ENCODE results near the gene MAPK4.
"Not testable (repeated sequence)": the region's sequence is repeated elsewhere in the genome, so short reads cannot be mapped to it uniquely, and the experiment has no call there.

The MAPK4 gene

DNA sequence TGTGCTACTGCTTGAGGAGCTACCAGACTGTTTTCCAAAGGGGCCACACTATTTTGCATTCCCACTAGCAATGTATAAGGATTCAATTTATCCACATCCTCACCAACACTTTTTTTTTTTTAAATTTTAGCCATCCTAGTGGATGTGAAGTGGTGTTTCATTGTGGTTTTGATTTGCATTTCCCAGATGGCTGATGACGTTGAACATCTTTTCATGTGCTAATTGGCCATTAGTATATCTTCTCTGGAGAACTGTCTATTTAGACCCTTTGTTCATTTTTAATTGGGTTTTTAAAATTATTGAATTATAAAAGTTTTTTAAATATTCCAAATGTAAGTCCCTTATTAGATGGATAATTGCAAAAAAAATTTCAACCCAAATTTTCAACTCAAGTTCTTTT, 121.1 kb downstream of the MAPK4 start:
- DNase-seq (ENCODE audit: low read depth, low spot score): no peak

GRCh38 chr18:50682852-50683251, 123.0 kb downstream of the MAPK4 start:
- DNase-seq (ENCODE audit: low read depth, low spot score): no peak

DNA sequence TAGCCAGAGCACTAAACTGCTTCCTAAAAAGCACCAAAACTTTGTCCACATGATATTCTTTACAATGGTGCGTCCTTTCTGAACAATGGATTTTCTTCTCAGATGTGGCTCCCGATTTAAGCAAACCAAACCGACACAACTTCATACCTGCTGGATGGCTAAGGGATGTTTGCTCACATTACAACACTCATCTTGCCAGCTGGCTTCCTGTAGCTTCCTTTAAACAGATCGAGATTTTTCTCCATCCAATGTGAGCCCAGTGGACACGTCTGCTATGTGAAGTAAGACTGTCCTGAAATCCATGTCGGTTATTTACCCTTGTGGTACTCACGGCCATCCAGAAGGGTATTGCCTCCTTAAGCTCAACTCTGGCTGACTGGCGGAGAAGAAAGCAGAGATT, 126.5 kb downstream of the MAPK4 start:
- DNase-seq (ENCODE audit: low read depth, low spot score): no peak

- DNase-seq (ENCODE audit: low read depth, low spot score): no peak
These were observed 127.6 kb downstream of the MAPK4 start for GRCh38 chr18:50687491-50687890.

- no peak for DNase-seq (ENCODE audit: low read depth, low spot score)
These were observed 129.7 kb downstream of the MAPK4 start for GRCh38 chr18:50689578-50689977.

DNA sequence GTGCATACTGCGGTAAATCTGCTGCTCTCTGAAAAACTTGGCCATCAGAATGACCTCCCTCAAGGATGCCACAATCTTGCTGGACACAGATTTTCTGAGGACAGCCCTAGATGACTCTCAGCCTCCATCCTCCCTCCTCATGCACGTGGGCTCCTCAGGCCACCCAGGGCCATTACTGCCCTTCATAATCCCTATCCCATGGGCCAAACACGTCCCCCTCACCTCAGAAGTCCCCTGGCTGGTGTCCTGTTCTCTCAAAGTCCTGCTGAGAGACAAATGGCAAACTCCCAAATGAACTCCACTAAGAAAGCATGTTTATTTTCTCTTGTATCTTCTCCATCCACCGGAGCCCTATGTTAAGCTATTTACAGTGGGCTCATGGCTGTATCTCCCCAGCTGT, 134.3 kb downstream of the MAPK4 start:
- DNase-seq (ENCODE audit: low read depth, low spot score): no peak

DNA sequence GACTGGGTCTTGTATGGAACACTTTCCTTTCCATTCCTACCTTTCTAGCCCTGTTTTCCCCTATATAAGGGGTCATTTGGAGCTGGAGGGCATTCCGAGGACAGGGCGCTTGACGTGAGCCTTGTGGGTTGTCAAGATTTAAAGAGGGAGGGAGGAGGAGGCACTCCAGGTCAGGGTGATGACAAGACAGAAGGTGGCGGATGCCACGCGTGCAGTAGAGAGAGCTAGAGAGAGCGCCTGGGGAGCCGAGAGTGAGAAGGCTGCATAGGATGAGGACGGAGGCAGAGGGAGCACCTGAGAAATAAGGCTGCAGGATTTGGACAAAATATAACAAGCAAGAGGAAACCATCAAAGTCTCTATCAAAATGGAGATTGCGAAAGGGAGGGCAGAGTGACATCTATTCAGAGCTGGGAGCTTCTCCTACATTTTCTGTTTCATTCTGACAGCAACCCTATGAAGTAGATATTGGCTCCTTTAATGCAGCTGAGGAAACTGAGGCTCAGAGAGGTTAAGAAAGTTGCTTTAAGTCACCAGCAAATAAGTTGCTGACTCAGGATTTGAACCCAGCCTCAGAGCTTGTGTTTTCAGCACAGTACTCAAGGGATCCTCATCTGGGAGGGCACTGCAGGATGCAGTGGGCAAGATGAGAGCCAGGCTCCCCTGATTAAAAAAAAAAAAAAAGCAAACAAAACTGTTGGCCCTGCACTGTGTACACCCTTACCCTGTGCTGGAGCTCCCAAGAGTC, 135.7 kb downstream of the MAPK4 start:
- no peak for DNase-seq (ENCODE audit: low read depth, low spot score)

- no peak for DNase-seq (ENCODE audit: low read depth, low spot score)
These were observed 136.5 kb downstream of the MAPK4 start for GRCh38 chr18:50696436-50696835.

GRCh38 chr18:50696929-50697328, 137.0 kb downstream of the MAPK4 start:
- DNase-seq (ENCODE audit: low read depth, low spot score): no peak

- no peak for DNase-seq (ENCODE audit: low read depth, low spot score)
These were observed 137.6 kb downstream of the MAPK4 start for GRCh38 chr18:50697509-50697908.

GRCh38 chr18:50700245-50701165, 140.6 kb downstream of the MAPK4 start:
- DNase-seq (ENCODE audit: low read depth, low spot score): no peak

GRCh38 chr18:50704357-50704940, 144.6 kb downstream of the MAPK4 start:
- no peak for DNase-seq (ENCODE audit: low read depth, low spot score)

DNA sequence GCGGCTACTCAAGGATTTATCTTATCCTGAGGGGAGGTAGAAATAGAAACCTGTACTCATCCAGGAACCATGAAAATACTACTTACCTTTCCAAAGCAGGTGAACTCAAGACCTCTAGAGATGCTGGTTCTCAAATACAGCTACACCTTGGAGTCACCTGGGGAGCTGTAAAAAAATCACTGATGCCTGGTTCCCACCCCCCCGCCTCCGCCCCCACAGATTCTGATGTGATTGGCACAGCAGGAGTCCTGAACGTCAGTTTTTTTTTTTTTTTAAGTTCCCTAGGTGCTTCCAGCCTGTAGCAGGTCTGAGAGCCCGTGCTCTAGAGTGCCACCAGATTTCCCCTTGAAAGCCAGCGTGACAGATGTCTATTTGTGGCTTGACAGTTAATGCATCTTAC, 146.3 kb downstream of the MAPK4 start:
- no peak for DNase-seq (ENCODE audit: low read depth, low spot score)

GRCh38 chr18:50706651-50707050, 146.8 kb downstream of the MAPK4 start:
- DNase-seq (ENCODE audit: low read depth, low spot score): no peak

- not testable (repeated sequence) for DNase-seq (ENCODE audit: low read depth, low spot score)
These were observed 147.4 kb downstream of the MAPK4 start for GRCh38 chr18:50707297-50707696.

DNA sequence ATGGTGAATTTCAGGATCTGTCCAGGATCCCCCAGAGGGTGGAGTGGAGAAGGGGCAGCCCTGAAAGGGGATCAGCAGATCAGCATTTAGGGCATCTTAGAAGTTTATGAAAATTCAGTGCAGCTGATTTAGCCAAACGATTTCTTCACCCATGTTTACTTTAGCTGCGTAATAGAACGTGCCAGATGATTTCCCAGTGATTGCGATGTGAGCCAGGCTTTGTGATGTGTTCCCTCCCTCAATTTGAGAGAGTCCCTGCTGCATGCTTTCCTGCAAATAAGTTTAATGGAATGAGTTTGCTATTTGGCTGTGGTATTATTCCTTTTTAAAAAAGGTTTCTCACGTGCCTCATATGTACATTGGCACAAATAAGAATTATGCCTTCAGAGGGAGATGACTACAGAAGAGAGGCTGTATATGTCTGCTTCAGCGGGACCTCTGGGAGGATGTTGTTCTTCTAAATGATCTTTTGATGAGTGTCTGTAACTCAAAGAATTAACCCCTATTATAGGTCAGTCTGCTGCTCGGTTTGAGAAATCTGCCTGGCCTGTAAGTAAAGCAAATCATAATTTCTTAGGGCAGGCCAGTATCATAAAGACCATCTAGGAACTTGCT, 148.1 kb downstream of the MAPK4 start:
- DNase-seq (ENCODE audit: low read depth, low spot score): no peak

DNA sequence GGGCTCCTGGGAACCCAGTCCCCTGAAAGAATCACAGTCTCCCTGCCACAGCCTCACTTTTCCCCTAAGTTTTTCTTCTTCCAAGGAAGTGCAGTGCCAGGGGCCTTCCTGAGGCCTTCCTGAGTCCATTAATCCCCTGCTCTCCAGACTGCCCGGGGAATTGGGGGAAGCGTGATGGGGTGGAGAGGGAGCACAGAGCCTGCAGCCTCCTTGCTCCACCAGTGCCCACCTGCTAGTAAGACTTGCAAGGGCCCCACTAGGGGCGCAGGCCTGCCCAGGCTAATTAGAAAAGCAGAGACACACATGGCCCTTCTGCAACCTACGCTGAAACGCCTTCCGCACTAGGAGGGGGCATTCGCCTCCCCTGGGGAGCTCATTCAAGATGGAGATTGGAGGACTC, 149.3 kb downstream of the MAPK4 start:
- DNase-seq (ENCODE audit: low read depth, low spot score): no peak

DNA sequence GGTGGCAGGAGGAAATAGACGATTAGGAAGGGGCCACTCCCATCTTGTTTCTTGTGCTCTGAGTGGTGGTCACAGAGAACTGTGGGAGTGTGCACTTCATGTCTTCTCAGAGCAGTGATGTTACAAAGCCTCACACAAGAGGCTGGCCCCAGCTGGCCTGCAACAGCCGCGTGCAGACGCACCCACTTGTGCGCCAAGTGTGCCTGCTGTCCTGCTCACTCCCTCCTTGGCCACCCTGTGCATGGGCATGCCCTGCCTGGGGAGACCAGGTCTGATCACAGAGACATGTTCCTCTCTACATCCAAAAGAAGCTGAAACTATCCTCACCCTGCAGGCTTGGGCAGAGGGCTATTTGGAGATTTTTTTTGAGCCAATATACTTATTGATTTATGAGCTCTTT, 151.5 kb downstream of the MAPK4 start:
- no peak for DNase-seq (ENCODE audit: low read depth, low spot score)

DNA sequence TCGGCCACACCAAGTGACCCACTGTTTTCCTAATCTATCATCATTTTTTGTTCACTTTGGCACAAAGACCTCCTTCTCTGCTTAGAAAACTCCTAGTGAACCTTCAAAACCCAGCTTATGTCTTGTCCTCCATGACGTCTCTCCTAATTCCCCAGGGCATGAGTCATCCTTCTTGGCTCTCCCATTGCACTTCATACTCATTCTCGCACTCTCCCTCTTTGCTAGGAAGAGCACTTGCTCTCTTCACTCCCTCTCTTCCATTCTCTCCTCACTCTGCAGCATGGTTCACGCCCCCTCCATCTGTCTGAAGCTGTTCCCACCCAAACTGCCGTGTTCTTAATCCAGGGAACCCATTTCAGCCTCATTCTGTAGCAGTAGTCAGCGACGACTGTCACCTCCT, 156.0 kb downstream of the MAPK4 start:
- DNase-seq (ENCODE audit: low read depth, low spot score): no peak

DNA sequence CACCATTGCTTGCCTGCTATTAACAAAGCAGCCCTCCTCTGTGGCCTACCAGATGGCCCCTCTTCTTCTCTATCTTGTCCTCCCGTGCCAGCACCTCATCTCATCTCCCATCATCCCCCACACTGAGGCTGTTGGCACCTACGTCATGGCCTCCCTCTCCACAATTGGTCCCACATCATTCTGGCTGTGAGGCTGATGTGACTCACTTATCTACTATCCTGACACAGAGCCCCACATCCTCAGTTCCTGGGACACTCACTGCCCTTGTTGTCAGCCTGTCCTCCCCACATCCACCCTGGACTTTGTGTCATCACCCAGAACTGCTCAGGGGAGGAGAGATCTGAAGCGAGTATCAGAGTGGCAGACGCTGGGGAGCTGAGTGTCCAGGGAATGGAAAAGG, 157.0 kb downstream of the MAPK4 start:
- no peak for DNase-seq (ENCODE audit: low read depth, low spot score)

- DNase-seq (ENCODE audit: low read depth, low spot score): no peak
These were observed 157.7 kb downstream of the MAPK4 start for GRCh38 chr18:50717563-50717962.

Data from iPS DF 19.7 (cell line).